Measurements from ENCODE around the gene PIGS.

Gene PIGS

DNA sequence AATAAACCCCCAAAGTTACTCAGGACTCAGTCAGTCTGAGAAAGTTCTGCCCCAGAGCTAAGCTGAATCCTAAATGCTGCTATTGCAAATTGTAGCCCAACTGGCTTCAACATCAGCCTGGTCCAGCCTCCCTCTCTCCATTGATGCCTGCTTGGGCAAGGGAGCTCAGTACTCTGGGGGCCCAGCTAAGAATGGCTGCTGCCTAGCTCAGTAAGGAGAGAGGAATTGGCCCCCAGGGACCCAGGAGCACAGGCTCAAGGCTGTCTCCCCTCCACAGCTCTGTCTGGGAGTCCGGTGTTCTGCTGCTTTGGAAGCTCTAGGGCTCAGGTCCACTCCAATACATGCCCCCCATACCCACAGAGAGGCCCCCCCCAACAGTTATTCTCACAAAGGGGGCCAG, 20.5 kb downstream of the PIGS start:
- DNase-seq (ENCODE audit: low read depth in 2 of 2) = no peak

DNA sequence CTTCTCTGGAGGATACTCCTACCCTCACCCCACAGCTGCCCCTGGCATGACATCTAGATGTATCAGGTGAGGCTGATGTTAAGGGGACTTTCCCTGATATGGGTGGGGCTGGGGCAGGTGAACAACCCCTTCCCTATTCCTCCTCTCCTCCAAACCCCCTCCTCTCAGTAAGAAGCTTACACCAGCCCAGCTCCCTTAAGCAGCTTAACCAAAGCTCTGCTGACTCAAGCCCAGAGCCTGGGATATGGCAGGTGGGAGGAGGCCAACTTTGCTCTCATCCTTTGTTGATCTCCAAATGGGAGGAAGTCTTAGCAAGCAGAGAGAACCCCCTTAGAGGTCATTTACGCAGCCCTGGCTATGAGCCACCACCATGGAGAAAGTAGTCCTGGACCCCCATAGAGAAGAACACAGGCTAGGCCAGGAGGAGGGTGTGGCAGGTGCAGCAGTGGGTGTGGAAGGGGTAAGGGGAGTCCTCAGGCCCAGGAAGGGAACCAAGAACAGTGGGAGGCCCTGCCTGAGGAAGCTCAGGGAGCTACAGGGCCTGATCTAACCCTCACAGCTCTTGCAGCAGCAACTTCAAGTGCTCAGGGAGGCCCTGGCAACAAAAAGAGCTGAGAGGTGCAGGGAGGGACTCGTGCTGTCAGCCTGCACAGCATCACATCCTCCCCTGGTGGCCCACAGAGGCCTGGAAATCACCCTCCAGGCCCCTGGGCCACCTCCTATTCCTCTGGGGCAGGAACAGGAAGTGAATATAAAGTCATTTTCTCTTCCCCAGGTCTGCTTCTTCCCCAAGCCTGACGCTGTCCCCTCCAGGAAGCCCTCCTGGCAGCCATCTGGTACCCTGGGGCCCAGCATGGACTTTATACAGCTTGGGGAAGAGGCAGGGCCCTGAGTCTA, 21.8 kb downstream of the PIGS start:
- DNase-seq (ENCODE audit: low read depth in 2 of 2) = peak in 1 of 2 donors; percentile 33

DNA sequence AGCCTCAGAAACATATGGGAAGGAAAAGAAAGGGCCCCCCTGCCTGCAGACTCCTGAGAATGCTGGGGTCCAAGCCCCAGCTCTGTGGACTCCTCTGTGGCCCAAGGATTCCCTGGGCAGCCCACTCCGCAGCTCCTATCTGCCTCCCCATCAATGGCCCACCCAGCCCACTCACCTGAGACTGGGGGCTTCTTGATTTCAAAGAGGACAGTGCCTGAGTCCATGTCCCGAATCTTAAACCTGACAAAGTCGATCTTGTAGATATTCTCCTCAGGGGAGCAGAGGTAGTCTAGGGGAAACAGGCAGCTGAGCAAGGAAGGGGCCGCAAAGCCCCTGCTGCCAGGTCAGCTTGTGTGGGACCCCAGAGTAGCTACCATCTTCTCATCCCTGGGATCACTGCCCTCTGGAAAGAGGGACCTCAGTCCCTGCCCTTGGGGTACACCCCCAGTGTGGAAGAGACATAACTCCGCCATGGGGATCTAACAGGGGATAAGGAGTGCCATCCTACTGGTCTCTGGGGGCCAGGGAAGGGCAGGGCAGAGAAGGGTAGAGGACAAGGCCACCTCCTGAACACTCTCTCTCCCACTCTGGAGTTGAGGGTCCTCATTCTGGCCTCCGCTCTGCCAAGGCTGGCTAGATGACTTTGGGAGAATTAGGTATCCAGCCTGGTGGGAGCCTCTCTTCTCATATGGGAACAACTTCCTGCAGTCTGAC, 22.8 kb downstream of the PIGS start:
- DNase-seq (ENCODE audit: low read depth in 2 of 2) = no peak

DNA sequence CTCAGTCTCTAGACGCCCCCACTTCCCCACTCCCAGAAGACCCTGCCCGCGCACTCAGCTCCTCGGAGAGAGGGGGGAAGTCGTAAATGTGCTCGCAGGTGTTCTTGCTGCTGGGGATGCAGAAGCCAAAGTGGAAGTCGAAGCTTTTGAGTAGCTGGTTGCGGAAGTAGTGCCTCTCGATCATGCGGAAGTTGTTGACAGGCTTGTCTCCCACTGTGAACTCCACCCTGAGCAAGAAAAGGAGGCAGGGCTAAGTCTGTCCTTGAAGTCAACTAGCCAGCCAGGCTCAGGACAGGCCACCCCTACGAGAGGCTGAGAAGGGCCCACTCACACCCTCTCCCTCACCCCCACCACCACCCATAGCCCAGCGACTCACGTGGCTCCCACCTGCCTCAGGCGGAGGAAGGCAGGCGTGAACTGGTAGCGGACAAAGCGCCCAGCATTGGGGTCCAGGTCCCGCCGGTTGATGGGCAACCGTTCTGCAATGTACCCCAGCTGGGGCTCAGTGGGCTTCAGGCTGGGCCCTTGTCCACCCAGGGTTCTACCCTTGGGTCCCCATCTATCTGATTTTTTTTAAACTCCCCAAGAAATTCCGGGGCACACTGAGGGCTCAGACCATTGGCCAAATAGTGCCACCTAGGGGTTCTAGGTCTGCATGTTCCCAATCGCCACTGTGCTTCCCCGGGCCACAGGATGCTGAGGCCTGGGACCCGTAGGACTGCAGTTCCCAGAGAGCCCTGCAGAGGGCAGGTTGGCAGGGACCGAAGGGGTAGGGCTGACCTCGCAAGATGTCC, 23.5 kb downstream of the PIGS start:
- DNase-seq (ENCODE audit: low read depth in 2 of 2) = peak; percentile 47 to 58

DNA sequence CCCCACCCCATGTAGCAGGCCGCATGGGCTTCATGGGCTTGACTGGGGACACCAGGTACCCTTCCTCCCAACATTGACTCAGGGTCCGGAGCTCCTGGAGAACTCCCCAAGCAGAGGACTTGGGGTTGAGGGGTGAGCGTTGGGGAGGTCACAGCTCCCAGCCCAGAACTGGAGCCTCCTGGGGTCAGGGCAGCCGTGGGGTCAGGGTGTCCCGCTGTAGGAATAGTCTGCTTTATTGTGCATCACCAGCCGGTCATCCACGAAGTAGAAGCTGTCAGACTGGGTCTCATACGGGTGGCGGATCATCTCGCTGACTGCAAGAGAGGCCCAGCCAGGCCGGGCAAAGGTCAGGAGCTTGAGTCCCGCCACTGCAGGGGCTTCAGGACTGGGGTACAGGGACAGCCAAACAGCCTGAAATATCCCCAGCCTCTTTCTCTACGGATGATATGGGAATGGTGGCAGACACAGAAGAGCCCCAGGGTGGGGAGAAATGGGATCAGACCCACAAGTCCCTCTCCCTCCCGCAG, 24.2 kb downstream of the PIGS start:
- DNase-seq (ENCODE audit: low read depth in 2 of 2) = no peak

DNA sequence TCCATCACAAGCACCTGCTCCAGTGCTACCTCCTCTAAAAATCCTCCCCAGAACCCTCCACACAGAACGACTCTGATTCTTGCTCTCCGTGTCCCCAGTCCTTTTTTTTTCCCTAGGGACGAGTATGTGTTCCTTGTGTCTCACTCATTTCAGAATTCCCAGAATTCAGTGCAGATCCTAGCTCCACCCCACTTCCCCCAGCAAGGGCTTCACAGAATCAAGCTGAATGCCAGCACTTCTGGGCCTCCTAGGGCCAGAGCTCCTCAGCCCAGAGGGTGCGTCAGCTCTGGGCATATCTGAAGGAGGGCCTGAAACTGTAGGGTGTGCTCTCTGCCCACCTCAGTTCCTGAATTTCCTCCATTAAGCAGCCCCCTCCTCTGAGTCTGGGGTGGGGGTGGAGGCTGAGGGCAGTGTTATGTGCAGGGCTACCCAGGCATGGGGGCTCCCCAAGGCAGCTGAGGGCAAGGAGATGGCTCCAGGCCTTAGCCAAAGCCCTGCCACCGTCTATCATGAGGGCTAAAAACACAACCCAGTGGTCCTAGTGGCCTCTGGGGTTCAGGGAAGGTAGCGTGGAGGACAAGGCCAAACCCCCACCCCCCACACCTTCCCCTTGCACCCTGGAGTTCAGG, 25.4 kb downstream of the PIGS start:
- DNase-seq (ENCODE audit: low read depth in 2 of 2) = no peak

DNA sequence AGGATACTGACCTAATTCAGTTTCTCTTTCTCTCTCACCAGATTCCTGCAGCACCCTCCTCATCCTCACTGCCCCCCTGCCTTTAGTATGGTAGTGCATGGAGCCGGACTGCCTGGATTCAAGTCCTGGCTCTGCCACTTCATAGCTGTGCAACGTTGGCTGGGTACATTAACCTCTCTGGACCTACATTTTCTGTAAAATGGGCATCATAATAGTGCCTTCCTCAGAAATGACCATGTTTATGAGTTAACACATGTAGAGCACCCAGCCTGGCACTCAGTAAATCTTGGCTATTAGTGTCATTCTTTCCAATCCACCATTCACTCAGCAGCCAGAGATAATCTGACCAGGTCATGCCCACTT, 26.2 kb downstream of the PIGS start:
- DNase-seq (ENCODE audit: low read depth in 2 of 2) = no peak

DNA sequence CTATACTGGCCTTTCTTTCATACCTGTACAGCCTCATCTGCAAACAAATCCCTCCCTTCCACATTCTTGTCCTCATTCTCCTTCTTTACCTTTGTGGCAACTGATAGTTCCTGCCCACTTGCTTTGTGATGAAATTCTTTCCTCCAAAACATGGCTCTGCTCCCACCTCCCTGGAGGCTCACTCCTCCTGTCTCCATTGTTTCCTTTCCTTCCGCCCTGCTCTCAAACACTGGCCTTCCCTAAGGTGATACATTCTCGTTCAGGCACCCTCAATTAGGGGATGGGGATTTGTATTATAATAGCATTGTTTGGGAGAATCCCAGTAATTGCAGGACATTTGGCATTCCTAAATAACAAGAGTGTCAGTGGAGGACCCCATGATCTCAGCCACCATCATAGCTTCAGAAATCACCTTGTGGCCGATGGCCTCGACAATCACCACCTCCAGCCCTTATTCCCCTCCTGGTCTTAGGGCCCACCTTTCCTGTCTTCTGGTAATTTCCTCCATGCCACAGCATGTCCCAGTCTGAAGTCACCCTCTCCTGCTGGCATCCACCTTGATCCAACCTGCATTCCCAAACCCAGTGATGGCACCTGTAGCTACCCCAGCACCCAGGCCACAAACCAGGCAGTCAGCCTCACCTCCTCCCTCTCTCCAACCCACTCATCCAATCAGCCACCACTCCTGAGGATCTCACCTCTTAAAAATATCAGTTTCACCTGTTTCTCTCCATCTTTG, 26.8 kb downstream of the PIGS start:
- DNase-seq (ENCODE audit: low read depth in 2 of 2) = no peak

DNA sequence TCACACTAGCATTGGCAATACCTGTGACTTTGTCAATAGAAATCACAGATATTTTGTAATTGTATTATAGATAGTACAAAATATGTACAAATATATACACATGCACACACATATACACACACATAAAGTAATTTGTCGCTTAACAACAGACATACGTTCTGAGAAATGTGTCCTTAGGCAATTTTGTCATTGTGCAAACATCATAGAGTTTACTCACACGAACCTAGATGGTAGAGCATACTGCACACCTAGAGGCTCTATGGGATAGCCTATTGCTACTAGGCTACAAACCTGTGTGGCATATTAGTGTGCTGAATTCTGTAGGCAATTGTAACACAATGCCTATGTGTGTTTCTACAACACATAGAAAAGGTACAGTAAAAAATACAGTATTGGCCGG, 29.9 kb downstream of the PIGS start:
- no peak for DNase-seq (ENCODE audit: low read depth in 2 of 2)

DNA sequence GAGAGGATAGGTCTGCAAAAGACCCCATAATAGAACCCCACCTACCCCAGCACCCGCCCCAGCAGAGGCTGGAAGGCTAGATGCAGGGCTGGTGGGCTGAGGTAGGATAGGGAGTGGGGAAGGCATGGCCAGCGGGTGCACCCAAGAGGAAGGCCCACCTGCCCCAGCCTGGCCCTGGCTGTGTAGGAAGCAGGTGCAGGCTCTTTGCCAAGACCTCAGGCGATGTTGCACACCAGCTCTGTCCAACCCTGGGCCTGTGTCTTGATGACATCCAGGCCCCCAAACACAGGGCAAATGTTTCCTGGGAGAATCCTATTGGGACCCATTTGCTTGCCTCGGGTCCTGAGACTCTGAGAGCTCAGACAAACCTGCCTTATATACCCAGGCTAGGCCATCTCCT, 31.1 kb downstream of the PIGS start:
- DNase-seq (ENCODE audit: low read depth in 2 of 2) = no peak

DNA sequence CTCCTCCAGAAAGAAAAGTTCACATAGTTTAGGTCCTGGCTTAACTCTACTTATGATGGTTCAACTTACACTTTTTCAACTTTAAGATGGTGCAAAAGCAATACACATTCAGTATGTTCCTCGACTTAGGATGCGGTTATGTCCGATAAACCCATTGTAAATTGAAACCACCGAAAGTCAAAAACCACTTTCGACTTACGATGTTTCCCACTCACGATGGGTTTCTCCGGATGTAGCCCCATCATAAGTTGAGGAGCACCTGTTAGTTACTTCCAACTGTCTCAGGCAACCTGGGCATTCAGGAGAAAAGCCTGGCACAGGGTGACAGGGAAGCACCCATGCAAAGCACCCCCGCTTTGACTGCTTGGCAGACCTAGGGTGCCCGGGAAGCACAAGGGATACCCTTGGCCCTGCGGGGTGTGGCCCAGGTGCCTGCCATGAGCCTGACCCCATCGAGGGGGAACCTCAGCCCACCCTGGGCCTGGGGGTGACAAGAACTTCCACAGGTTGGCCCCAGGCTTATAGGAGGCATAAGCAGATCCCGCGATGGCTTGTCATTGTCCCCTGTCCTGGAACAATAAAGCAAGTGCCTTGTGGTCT, 32.9 kb downstream of the PIGS start:
- DNase-seq (ENCODE audit: low read depth in 2 of 2) = no peak

DNA sequence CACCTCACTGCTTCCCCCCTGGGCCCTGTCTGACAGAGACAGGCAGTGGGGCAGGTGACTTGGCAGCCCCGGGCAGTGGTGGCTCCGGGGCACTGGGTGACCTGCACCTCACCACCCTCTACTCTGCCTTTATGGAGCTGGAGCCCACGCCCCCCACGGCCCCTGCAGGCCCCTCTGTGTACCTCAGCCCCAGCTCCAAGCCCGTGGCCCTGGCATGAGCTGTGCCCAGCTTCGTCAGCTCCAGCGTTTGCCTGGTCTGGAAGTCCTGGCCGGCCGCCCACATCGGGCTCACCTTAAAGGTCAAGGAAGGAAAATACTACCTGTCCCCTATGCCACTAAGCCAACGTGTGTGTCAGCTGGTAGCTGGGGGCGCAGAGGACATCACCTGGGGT, 34.1 kb downstream of the PIGS start:
- no peak for DNase-seq (ENCODE audit: low read depth in 2 of 2)

DNA sequence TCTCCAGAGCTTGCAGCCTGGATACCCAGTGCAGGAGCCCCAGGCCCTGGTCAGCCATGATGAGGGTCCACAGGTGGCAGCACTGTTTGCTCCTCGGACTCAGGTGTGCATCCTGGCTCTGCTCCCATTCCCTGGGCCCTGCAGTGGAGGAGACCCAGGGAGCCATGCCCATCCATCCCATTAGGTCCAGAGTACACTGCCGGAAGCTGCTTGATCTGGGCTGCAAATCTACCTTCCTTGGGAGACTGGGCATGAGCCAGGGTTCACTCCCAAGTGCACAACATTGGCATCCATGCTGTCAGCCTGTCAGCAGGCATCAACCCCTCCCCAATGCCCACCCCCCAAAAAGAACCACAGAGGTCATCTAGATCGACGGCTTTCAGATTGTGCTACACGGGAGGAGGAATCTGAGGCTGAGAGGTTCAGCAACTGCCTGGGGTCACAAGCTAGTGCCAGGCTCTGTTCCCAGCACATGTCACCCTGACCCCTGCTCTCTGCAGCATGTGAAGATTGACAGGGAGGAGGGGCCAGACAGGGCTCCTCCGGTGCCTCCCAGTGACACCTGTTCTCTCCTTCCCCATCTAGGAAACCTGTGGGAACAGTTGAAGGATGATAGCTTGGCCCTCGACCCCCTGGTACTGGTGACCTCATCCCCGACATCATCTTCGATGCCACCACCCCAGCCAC, 34.6 kb downstream of the PIGS start:
- no peak for DNase-seq (ENCODE audit: low read depth in 2 of 2)

DNA sequence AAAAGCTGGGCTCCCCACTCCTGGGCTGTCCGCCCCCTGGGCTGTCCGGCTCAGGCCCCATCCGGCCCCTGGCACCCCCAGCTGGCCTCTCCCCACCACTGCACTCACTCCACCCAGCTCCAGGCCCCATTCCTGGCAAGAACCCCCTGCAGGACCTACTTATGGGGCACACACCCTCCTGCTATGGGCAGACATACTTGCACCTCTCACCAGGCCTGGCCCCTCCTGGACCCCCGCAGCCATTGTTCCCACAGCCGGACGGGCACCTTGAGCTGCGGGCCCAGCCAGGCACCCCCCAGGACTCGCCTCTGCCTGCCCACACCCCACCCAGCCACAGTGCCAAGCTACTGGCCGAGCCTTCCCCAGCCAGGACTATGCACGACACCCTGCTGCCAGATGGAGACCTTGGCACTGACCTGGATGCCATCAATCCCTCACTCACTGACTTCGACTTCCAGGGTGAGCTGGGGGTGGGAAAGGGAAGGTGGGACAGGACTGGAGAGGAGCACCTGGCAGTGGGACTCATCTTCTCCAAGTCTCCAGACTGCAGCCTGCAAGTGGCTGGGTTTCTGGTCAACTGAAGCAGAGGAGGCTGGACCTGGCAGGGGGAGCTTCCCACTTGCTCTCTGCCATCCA, 36.5 kb downstream of the PIGS start:
- DNase-seq (ENCODE audit: low read depth in 2 of 2) = no peak

DNA sequence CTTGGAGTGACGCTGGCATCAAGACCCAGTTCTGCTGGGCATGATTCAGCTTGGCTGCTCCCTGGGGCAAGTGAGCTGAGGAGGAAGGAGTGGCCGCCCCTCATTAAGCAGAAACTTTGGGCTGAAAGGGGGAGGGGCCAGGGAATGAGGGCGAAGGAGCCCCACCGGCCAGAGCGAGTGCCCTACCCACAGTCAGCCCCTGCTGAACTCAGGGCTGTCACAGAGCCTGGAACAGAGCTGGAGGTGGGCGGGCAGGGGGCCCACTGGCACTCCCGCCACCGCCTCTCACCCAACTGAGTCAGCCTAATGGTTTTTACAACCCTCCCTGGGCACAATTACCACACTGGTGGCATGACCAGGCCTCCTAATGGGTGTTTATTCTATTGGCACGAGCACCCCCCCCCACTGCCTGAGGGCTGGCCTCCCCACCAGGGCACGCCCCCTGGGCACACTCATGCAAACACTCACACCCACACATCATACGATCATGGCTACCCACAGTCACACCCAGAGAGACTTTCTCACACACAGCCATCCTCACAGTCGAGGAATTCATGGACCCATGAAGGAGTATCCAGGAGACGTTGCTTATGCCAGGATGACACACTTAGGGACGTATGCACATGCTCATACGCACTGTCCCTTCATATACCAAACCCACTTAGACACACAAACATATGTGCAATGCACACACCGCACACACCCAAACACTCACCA, 38.1 kb downstream of the PIGS start:
- DNase-seq (ENCODE audit: low read depth in 2 of 2) = no peak

DNA sequence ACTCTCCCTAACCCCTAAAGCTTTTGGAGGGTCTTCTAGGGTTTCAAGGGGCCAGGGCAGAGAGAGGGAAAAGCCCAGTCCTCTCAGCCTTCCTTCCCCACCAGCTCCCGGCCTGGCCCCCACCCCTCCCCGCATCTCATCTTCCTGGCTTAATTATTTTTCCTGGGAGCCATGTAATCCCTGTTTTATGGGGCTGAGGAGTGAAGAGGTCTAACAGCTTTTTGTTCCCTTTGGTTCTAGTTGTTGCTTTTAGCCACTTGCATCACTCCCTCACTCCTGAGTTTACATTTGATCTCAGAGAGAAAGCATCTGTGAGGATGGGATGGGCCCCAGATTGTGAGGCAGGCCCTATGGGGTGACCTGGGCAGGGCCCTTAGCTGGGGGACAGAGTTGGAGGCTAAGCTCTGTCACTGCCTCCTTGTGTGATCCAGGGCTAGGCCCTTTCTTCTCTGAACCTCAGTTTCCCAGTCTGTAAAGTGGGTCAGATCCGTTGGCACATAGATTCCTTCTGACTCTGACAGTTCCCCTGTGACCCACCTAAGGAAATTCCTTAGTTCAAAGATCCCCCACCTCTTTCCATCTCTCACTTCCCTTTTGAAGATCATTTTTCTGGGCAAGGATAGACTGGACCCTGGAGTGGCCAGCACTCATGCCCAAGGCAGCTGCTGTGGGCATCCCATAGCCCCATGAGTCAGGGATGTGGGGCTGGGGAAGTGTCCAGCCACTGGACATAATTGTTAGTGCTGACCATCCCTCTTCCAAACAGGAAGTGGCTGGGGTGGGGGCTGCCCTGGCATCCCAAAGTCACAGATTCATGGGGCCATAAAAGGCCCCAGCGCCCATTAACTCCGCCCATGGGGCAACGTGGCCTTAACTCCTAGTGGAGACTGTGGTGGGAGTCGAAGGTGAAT, 39.0 kb downstream of the PIGS start:
- no peak for DNase-seq (ENCODE audit: low read depth in 2 of 2)

DNA sequence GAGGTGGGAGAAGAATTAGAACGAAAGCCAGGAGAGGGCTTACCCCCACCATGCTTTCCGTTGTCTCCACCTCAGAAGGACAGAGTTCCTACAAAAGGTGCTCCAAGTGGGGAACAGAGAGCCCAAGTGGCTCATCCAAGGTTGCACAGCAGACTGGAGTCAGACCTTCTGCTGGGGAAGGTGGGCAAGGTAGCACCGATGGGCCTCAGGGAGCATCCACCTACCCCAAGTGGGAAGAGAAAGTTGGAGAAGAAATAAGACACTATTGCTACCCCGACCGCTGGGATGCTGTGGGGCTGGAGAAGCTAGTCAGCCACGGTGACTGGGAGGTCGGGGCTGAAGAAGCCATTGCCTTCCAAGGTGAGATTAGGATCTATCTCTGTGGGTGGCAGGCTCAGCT, 40.4 kb downstream of the PIGS start:
- no peak for DNase-seq (ENCODE audit: low read depth in 2 of 2)

DNA sequence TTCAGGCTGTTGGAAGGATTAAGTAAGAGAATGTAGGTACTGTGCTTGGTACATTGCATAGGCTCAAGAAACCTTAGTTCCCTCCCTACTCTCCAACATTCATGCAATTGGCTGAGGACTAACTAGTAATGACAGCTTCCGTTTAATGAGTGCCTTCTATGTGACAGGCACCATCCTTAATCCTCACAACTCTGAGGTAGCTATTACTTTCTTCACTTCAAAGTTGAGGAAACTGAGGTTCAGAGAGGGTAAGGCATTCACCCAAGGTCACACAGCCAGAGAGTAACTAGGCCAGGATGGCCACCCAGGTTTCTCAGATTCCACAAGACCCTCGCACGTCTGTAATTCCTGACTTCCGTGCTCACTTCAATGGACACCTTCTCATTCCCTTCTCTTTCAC, 41.1 kb downstream of the PIGS start:
- no peak for DNase-seq (ENCODE audit: low read depth in 2 of 2)

Measured in stimulated activated CD4-positive, alpha-beta T cell treated with anti-CD3 and anti-CD28 coated beads, Interleukin-1b, Interleukin-23, amount 100 ng/mL, for 4 hours (primary cell).